OCI-LY3 (cell line): ENCODE data around the gene ARHGEF10L.

Source experiments
- H2AFZ ChIP-seq: fragments of 200-600, 300-600 bp; shearing (Covaris generic); 2 replicates; pipeline ENCODE4 v1.6.0; 2014; ENCODE audit warnings: antibody characterized with exemption, low read depth, low read length
- H3K27ac ChIP-seq: fragments of 200-600, 300-600 bp; sonication (generic); 2 replicates; pipeline ENCODE4 v1.5.1; 2014; ENCODE audit warnings: mild to moderate bottlenecking, low read length, moderate library complexity, mixed read lengths
- H3K27me3 ChIP-seq: fragments of 200-600, 300-600 bp; sonication (generic); 2 replicates; pipeline ENCODE4 v1.6.1; 2014; ENCODE audit warnings: low read depth, low read length, mixed read lengths
- H3K36me3 ChIP-seq: fragments of 200-600, 300-600 bp; sonication (generic); replicated peaks from 2 replicates; pipeline ENCODE3; 2014; ENCODE audit warnings: low read depth, low read length, mixed read lengths
- H3K4me1 ChIP-seq: fragments of 300-600, 200-600 bp; sonication (generic); 2 replicates; pipeline ENCODE4 v1.6.1; 2014; ENCODE audit warnings: low read length, mixed read lengths
- H3K4me2 ChIP-seq: fragments of 200-600, 300-600 bp; sonication (generic); 2 replicates; pipeline ENCODE4 v1.6.1; 2014; ENCODE audit warnings: low read length, mixed read lengths
- H3K4me3 ChIP-seq: fragments of 300-600, 200-600 bp; sonication (generic); 2 replicates; pipeline ENCODE4 v1.5.1; 2014; ENCODE audit warnings: antibody characterized with exemption, mild to moderate bottlenecking, low read length, moderate library complexity
- H3K79me2 ChIP-seq: fragments of 300-600, 200-600 bp; shearing (Covaris generic); 2 replicates; pipeline ENCODE4 v1.6.1; 2014; ENCODE audit warnings: mild to moderate bottlenecking, low read length, mixed read lengths
- H3K9ac ChIP-seq: fragments of 300-600, 200-600 bp; shearing (Covaris generic); 2 replicates; pipeline ENCODE4 v1.6.0; 2014; ENCODE audit warnings: mild to moderate bottlenecking, low read length, moderate library complexity
- H3K9me3 ChIP-seq: fragments of 200-600, 300-600 bp; shearing (Covaris generic); 2 replicates; pipeline ENCODE4 v1.6.1; 2014; ENCODE audit warnings: low read length, mixed read lengths; ENCODE audit not compliant: insufficient read depth
- H4K20me1 ChIP-seq: fragments of 200-600, 300-600 bp; sonication (generic); 2 replicates; pipeline ENCODE4 v1.6.1; 2016; ENCODE audit warnings: low read length, mixed read lengths; ENCODE audit not compliant: insufficient read depth
- EZH2phosphoT487 ChIP-seq: fragments of 200-600 bp; shearing (Covaris generic); IDR thresholded peaks from 2 replicates; pipeline ENCODE4 v1.6.1; 2018; ENCODE audit warnings: antibody characterized with exemption, mixed run types, low read depth
- TF ChIP-seq, protein P1 (sequence below): fragments of 200-600, 300-600 bp; sonication (generic); IDR thresholded peaks from 2 replicates; pipeline ENCODE4 v1.5.1; 2014; ENCODE audit warnings: antibody characterized with exemption, low read length, low read depth

Gene ARHGEF10L

DNA sequence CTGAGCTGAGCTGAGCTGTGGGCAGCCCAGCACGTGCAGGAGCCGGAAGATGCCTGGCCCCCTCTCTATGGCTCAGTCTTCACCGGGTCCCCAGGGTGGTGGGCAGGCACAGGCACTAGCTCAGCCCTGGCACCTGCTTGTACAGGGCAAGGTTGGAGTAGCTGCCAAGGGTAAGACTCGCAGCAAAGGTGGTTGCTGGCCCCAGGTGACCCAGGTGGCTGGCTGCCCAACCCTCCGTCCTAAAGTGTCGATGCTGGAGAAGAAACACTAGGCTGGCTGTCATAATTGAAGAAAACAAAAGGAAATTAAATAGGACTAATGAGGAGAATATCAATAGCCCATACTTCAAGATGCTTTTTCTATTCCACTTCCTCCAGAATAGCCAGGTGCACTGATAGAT is 138.5 kb downstream of the ARHGEF10L start:
- no peaks in the 10 kb centered on the region for H3K27me3 ChIP-seq
- H3K79me2 ChIP-seq, result no peaks in the 10 kb centered on the region
- H3K4me3 ChIP-seq, result no peak overlapping the region
- TF ChIP-seq, protein P1, sequence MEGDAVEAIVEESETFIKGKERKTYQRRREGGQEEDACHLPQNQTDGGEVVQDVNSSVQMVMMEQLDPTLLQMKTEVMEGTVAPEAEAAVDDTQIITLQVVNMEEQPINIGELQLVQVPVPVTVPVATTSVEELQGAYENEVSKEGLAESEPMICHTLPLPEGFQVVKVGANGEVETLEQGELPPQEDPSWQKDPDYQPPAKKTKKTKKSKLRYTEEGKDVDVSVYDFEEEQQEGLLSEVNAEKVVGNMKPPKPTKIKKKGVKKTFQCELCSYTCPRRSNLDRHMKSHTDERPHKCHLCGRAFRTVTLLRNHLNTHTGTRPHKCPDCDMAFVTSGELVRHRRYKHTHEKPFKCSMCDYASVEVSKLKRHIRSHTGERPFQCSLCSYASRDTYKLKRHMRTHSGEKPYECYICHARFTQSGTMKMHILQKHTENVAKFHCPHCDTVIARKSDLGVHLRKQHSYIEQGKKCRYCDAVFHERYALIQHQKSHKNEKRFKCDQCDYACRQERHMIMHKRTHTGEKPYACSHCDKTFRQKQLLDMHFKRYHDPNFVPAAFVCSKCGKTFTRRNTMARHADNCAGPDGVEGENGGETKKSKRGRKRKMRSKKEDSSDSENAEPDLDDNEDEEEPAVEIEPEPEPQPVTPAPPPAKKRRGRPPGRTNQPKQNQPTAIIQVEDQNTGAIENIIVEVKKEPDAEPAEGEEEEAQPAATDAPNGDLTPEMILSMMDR, result no peak
- TF ChIP-seq EZH2phosphoT487, result no peak
- H3K4me1 ChIP-seq, result no peaks in the 10 kb centered on the region
- H3K9me3 ChIP-seq, result no peaks in the 10 kb centered on the region
- no peaks in the 10 kb centered on the region for H3K36me3 ChIP-seq
- H2AFZ ChIP-seq, result no peak overlapping the region
- no peak overlapping the region for H3K4me2 ChIP-seq
- 0 out of 2 replicates have a peak, but pooled peaks cover 4% of the 10 kb centered on the region for H4K20me1 ChIP-seq
- no peak overlapping the region for H3K9ac ChIP-seq
- no peak overlapping the region for H3K27ac ChIP-seq

DNA sequence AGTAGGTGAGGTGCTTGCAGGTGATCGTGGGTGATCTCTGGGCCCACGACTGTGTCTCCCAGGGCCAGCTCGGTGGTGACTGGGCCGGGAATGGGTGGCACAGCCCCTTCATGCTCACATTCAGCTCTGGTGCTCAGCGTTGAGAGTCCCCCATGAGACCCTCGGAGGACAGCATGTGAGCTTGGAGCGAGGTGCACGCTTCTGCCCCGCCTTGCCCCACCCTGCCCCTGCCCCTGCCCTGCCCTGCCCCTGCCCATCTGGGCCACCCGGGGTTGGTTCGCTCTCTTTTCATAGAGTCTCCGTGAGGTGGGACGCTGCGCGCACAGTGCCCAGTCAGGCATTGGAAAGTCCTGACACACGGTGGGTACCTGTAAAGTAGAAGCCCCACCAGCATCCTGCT is 140.4 kb downstream of the ARHGEF10L start:
- no peak for TF ChIP-seq EZH2phosphoT487
- TF ChIP-seq, protein P1, result no peak
- no peak overlapping the region for H3K4me3 ChIP-seq
- no peaks in the 10 kb centered on the region for H3K4me1 ChIP-seq
- no peaks in the 10 kb centered on the region for H3K27me3 ChIP-seq
- H2AFZ ChIP-seq, result no peak overlapping the region
- H3K9me3 ChIP-seq, result no peaks in the 10 kb centered on the region
- H3K79me2 ChIP-seq, result no peaks in the 10 kb centered on the region
- H4K20me1 ChIP-seq, result 0 out of 2 replicates have a peak, but pooled peaks cover 2% of the 10 kb centered on the region
- no peak overlapping the region for H3K27ac ChIP-seq
- no peak overlapping the region for H3K4me2 ChIP-seq
- no peaks in the 10 kb centered on the region for H3K36me3 ChIP-seq
- no peak overlapping the region for H3K9ac ChIP-seq

DNA sequence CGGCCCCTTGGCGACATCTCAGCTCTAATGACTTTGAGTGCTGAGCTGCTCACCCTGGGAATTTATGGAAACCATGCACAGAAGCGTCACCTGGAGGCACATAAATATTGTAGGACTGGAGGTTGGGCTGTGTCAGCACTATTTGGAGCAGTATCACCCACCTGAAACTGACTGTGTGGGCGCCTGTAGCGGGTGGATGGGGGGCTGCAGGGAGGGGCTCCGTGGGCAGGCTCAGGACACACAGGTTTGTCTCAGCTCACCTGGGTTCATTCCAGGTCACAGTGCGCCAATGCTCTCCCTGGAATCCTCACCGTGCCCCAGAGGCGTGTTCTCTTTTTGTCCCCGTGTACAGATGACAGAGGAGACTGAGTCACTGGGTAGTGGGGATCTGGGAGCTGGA is 140.8 kb downstream of the ARHGEF10L start:
- Histone ChIP-seq H2AFZ (no peak overlapping the region), H3K27ac (no peak overlapping the region), H3K27me3 (no peaks in the 10 kb centered on the region), H3K4me1 (no peaks in the 10 kb centered on the region), H3K36me3 (no peaks in the 10 kb centered on the region), H3K9me3 (no peaks in the 10 kb centered on the region), H3K4me2 (no peak overlapping the region), H4K20me1 (no peaks in the 10 kb centered on the region), H3K4me3 (no peak overlapping the region), H3K79me2 (no peaks in the 10 kb centered on the region), H3K9ac (no peak overlapping the region)
- TF ChIP-seq, protein P1, result no peak
- TF ChIP-seq EZH2phosphoT487, result no peak

DNA sequence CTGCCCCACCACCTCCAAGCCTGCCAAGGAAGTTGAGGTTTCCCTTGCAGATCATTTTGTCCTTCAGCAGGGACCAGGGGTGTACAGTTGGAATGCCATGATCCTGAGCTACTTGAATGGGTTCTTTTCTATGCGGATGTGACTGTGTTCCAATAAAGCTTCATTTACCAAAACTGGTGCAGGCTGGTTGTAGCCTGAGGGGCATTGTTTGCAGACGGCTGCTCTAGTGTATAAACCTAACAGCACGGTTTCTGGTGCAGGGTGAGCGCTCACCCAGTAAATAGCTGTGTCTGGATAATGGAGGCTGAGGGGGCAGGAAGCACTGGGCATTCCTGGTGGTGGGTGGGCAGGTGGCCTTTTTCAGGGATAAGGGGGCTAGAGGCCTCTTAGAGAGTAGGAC is 142.9 kb downstream of the ARHGEF10L start:
- no peaks in the 10 kb centered on the region for H3K9me3 ChIP-seq
- H3K4me1 ChIP-seq, result peaks cover 5% of the 10 kb centered on the region; the same call in 1 of the 2 replicates
- no peaks in the 10 kb centered on the region for H3K79me2 ChIP-seq
- no peak overlapping the region for H3K4me2 ChIP-seq
- H3K9ac ChIP-seq, result no peak overlapping the region
- TF ChIP-seq EZH2phosphoT487, result no peak
- TF ChIP-seq, protein P1, result no peak
- H3K27me3 ChIP-seq, result no peaks in the 10 kb centered on the region
- H4K20me1 ChIP-seq, result no peaks in the 10 kb centered on the region
- H2AFZ ChIP-seq, result no peak overlapping the region
- H3K4me3 ChIP-seq, result no peak overlapping the region
- H3K27ac ChIP-seq, result no peak overlapping the region
- H3K36me3 ChIP-seq, result no peaks in the 10 kb centered on the region
